ENCODE results near the gene ADAM10. TPM values are rescaled to one million over a fixed set of nuclear protein-coding genes. Genes with fewer than 3 reads are reported as not detected.

Gene ADAM10
- total RNA-seq, 1 experiment from 2014 or later, result 133 TPM

DNA sequence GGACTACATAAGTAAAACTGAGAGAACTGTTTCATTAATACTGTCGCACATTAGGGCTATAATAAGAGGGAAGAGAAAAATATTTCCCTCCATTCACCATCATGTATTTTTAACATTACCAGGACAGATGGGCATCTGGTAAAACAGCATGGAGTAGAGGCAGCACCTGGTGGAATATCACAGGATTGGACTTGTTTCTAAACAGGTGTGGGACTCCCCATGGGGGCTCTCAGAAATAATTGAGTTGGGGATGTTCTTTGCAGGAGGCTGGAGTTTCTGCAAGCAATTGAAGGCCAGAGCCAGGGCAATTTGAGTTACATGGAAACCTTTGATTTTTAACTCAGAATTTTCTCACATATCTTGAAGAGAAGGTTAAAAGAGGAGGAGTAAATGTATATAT, 13.2 kb upstream of the ADAM10 start:
- ATAC-seq, result no peak
- CTCF ChIA-PET, result no interaction called here
- Mint-ChIP-seq H3K4me1 (0 out of 2 replicates have a peak, but pooled peaks cover 2% of the 10 kb centered on the region), H3K27me3 (ENCODE audit: low read depth) (no peaks in the 10 kb centered on the region; the same call in 1 of the 2 replicates), H3K9me3 (peaks cover 8% of the 10 kb centered on the region), H3K4me3 (no peak overlapping the region), H3K27ac (no peak overlapping the region), H3K36me3 (peaks cover 7% of the 10 kb centered on the region)
- TF ChIP-seq NR3C1 (CRISPR knock-in tag; conservative IDR thresholded peaks at IDR 0.05; ENCODE audit: low read depth) (no peak), FOXP1 (CRISPR knock-in tag; IDR thresholded peaks at IDR 0.05; ENCODE audit: borderline replicate concordance) (no peak), ELF4 (CRISPR knock-in tag; IDR thresholded peaks at IDR 0.05; ENCODE audit: low read depth) (no peak), OVOL2 (CRISPR knock-in tag; IDR thresholded peaks at IDR 0.05; ENCODE audit: borderline replicate concordance) (no peak), SP1 (CRISPR knock-in tag; conservative IDR thresholded peaks at IDR 0.05) (no peak), NR2C2 (CRISPR knock-in tag; IDR thresholded peaks at IDR 0.05) (no peak), PRRX2 (CRISPR knock-in tag; IDR thresholded peaks at IDR 0.05) (no peak), GABPB1 (CRISPR knock-in tag; IDR thresholded peaks at IDR 0.05) (no peak), ZNF416 (CRISPR knock-in tag; IDR thresholded peaks at IDR 0.05) (no peak), ZNF121 (CRISPR knock-in tag; IDR thresholded peaks at IDR 0.05) (no peak), SMAD3 (CRISPR knock-in tag; IDR thresholded peaks at IDR 0.05; ENCODE audit: borderline replicate concordance) (no peak), FOXJ3 (CRISPR knock-in tag; IDR thresholded peaks at IDR 0.05; ENCODE audit: borderline replicate concordance) (no peak)
- TF ChIP-seq, protein P1, sequence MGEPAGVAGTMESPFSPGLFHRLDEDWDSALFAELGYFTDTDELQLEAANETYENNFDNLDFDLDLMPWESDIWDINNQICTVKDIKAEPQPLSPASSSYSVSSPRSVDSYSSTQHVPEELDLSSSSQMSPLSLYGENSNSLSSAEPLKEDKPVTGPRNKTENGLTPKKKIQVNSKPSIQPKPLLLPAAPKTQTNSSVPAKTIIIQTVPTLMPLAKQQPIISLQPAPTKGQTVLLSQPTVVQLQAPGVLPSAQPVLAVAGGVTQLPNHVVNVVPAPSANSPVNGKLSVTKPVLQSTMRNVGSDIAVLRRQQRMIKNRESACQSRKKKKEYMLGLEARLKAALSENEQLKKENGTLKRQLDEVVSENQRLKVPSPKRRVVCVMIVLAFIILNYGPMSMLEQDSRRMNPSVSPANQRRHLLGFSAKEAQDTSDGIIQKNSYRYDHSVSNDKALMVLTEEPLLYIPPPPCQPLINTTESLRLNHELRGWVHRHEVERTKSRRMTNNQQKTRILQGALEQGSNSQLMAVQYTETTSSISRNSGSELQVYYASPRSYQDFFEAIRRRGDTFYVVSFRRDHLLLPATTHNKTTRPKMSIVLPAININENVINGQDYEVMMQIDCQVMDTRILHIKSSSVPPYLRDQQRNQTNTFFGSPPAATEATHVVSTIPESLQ (CRISPR knock-in tag; IDR thresholded peaks at IDR 0.05), result no peak
- TF ChIP-seq, protein P2, sequence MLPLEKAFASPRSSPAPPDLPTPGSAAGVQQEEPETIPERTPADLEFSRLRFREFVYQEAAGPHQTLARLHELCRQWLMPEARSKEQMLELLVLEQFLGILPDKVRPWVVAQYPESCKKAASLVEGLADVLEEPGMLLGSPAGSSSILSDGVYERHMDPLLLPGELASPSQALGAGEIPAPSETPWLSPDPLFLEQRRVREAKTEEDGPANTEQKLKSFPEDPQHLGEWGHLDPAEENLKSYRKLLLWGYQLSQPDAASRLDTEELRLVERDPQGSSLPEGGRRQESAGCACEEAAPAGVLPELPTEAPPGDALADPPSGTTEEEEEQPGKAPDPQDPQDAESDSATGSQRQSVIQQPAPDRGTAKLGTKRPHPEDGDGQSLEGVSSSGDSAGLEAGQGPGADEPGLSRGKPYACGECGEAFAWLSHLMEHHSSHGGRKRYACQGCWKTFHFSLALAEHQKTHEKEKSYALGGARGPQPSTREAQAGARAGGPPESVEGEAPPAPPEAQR (CRISPR knock-in tag; IDR thresholded peaks at IDR 0.05), result no peak
- TF ChIP-seq, protein P3, sequence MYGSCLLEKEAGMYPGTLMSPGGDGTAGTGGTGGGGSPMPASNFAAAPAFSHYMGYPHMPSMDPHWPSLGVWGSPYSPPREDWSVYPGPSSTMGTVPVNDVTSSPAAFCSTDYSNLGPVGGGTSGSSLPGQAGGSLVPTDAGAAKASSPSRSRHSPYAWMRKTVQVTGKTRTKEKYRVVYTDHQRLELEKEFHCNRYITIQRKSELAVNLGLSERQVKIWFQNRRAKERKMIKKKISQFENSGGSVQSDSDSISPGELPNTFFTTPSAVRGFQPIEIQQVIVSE (CRISPR knock-in tag; IDR thresholded peaks at IDR 0.05; ENCODE audit: borderline replicate concordance), result no peak
- TF ChIP-seq, protein P4, sequence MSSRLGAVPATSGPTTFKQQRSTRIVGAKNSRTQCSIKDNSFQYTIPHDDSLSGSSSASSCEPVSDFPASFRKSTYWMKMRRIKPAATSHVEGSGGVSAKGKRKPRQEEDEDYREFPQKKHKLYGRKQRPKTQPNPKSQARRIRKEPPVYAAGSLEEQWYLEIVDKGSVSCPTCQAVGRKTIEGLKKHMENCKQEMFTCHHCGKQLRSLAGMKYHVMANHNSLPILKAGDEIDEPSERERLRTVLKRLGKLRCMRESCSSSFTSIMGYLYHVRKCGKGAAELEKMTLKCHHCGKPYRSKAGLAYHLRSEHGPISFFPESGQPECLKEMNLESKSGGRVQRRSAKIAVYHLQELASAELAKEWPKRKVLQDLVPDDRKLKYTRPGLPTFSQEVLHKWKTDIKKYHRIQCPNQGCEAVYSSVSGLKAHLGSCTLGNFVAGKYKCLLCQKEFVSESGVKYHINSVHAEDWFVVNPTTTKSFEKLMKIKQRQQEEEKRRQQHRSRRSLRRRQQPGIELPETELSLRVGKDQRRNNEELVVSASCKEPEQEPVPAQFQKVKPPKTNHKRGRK (CRISPR knock-in tag; IDR thresholded peaks at IDR 0.05; ENCODE audit: borderline replicate concordance), result no peak
- TF ChIP-seq, protein P5, sequence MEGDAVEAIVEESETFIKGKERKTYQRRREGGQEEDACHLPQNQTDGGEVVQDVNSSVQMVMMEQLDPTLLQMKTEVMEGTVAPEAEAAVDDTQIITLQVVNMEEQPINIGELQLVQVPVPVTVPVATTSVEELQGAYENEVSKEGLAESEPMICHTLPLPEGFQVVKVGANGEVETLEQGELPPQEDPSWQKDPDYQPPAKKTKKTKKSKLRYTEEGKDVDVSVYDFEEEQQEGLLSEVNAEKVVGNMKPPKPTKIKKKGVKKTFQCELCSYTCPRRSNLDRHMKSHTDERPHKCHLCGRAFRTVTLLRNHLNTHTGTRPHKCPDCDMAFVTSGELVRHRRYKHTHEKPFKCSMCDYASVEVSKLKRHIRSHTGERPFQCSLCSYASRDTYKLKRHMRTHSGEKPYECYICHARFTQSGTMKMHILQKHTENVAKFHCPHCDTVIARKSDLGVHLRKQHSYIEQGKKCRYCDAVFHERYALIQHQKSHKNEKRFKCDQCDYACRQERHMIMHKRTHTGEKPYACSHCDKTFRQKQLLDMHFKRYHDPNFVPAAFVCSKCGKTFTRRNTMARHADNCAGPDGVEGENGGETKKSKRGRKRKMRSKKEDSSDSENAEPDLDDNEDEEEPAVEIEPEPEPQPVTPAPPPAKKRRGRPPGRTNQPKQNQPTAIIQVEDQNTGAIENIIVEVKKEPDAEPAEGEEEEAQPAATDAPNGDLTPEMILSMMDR (IDR thresholded peaks at IDR 0.05), result no peak
- TF ChIP-seq, protein P6, sequence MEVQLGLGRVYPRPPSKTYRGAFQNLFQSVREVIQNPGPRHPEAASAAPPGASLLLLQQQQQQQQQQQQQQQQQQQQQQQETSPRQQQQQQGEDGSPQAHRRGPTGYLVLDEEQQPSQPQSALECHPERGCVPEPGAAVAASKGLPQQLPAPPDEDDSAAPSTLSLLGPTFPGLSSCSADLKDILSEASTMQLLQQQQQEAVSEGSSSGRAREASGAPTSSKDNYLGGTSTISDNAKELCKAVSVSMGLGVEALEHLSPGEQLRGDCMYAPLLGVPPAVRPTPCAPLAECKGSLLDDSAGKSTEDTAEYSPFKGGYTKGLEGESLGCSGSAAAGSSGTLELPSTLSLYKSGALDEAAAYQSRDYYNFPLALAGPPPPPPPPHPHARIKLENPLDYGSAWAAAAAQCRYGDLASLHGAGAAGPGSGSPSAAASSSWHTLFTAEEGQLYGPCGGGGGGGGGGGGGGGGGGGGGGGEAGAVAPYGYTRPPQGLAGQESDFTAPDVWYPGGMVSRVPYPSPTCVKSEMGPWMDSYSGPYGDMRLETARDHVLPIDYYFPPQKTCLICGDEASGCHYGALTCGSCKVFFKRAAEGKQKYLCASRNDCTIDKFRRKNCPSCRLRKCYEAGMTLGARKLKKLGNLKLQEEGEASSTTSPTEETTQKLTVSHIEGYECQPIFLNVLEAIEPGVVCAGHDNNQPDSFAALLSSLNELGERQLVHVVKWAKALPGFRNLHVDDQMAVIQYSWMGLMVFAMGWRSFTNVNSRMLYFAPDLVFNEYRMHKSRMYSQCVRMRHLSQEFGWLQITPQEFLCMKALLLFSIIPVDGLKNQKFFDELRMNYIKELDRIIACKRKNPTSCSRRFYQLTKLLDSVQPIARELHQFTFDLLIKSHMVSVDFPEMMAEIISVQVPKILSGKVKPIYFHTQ (CRISPR knock-in tag; IDR thresholded peaks at IDR 0.05), result no peak
- TF ChIP-seq, protein P7, sequence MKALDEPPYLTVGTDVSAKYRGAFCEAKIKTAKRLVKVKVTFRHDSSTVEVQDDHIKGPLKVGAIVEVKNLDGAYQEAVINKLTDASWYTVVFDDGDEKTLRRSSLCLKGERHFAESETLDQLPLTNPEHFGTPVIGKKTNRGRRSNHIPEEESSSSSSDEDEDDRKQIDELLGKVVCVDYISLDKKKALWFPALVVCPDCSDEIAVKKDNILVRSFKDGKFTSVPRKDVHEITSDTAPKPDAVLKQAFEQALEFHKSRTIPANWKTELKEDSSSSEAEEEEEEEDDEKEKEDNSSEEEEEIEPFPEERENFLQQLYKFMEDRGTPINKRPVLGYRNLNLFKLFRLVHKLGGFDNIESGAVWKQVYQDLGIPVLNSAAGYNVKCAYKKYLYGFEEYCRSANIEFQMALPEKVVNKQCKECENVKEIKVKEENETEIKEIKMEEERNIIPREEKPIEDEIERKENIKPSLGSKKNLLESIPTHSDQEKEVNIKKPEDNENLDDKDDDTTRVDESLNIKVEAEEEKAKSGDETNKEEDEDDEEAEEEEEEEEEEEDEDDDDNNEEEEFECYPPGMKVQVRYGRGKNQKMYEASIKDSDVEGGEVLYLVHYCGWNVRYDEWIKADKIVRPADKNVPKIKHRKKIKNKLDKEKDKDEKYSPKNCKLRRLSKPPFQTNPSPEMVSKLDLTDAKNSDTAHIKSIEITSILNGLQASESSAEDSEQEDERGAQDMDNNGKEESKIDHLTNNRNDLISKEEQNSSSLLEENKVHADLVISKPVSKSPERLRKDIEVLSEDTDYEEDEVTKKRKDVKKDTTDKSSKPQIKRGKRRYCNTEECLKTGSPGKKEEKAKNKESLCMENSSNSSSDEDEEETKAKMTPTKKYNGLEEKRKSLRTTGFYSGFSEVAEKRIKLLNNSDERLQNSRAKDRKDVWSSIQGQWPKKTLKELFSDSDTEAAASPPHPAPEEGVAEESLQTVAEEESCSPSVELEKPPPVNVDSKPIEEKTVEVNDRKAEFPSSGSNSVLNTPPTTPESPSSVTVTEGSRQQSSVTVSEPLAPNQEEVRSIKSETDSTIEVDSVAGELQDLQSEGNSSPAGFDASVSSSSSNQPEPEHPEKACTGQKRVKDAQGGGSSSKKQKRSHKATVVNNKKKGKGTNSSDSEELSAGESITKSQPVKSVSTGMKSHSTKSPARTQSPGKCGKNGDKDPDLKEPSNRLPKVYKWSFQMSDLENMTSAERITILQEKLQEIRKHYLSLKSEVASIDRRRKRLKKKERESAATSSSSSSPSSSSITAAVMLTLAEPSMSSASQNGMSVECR (CRISPR knock-in tag; IDR thresholded peaks at IDR 0.05; ENCODE audit: borderline replicate concordance), result no peak
- TF ChIP-seq, protein P8, sequence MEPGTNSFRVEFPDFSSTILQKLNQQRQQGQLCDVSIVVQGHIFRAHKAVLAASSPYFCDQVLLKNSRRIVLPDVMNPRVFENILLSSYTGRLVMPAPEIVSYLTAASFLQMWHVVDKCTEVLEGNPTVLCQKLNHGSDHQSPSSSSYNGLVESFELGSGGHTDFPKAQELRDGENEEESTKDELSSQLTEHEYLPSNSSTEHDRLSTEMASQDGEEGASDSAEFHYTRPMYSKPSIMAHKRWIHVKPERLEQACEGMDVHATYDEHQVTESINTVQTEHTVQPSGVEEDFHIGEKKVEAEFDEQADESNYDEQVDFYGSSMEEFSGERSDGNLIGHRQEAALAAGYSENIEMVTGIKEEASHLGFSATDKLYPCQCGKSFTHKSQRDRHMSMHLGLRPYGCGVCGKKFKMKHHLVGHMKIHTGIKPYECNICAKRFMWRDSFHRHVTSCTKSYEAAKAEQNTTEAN (CRISPR knock-in tag; IDR thresholded peaks at IDR 0.05), result no peak
- DNase-seq (ENCODE audit: low spot score), result no peak
- POLR2A ChIA-PET, result no interaction called here
